GM15510 (cell line): ENCODE data around the gene LHFPL5.

Experiments used
- POLR2A ChIP-seq: IDR thresholded peaks from 3 replicates; pipeline ENCODE4 v1.6.1; 2011; ENCODE audit warnings: borderline replicate concordance; ENCODE audit not compliant: insufficient read length; ENCODE audit errors: extremely low read depth

The LHFPL5 gene

DNA sequence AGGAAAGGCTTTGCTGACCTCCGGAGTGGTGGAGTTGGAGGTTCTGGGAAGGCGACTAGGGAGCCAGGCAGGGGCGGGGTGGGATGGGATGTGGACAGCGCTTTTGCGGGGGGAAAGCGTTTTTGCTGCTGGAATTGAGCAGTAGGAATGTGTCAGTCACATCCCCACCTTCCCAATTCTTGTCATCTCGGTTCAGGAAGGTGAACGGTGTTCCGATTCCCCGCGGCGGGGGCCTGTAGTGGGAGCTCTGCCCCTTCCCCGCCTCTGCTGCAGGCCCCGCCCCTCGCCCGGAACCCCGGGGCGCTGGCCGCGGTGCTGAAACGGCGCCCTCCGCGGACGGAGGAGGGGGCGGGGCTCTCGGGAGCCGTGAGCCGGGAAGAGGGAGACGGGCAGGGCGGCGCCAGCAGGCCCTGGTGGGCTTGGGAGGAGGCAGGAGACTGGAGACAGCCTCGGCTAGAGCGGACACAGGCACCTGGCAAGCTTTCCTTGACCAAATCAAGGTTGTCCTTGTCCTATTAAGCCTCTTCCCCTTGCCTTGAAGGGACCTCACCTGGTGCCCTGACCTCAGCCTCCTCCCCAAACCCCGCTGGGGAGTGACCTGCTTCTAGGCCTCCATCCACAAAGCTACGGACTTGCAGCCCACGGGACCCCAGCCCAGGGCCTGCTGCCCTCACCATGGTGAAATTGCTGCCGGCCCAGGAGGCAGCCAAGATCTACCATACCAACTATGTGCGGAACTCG lies at the start of gene LHFPL5:
Gene LHFPL5, plus strand, starts transcription at position 357 of the 741 bp plus-strand sequence. Its CDS starts 319 bp downstream, at position 676.
- no peak for TF ChIP-seq POLR2A

DNA sequence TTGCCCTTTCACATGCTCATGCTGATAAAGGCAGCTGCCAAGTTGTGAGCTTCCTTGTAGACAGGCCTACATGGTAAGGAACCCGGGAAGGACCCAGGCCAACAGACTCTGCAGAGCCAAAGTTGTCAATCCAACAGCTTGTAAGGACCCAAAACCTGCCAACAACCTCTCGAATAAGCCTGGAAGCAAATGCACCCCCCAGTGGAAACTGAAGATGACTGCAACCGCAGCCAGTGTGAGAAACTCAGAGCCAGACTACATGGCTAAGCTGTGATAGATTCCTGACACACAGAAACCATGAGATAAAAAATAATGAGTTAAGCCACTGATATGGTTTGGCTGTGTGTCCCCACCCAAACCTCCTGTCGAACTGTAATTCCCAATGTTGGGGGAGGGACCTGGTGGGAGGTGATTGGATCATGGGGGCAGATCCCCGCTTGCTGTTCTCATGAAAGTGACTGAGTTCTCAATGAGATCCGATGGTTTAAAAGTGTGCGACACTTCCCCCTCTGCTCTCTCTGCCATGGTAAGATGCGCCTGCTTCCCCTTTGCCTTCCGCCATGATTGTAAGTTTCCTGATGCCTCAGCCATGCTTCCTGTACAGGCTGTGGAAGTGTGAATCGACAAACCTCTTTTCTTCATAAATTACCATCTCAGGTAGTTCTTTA lies 47.6 kb upstream of the LHFPL5 start:
- TF ChIP-seq POLR2A, result no peak

DNA sequence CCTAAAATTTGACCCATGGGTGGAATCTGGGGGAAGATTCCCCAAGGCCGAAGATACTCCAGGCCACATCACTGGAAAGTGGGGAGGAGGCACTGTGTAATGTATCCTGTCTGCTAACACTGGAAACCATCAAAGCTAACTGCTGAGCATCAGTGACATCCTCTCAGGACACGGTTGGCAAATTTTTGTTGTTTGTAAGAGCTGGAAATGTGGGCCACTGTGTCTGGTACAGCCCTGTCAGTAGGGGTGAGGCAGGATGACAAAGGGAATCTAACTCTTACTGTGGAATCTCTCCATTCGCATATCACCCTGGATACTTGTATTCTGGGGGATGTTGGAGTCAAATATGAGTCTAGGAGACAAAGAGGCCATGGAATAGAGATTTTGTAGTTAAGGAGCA lies 45.7 kb upstream of the LHFPL5 start:
- no peak for TF ChIP-seq POLR2A

DNA sequence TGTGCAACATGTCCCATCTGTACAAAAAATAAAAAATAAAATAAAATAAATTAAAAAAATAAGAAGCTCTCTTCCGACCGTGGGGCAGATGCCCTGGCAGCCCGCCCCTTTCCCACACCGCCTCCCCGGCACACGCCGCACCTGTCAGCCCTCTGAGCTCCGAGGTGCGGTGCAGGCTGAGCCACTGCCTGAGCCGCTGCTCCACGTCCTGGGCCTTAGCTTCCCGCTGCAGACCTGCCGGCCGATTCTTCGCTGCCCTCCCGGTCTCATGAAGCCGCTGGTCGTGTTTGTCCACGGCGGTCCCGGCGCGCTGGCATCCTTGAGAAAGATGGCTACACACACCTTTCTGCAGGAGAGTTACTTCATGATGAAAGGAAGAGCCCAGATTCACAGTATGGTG lies 39.4 kb upstream of the LHFPL5 start:
- TF ChIP-seq POLR2A, result no peak

DNA sequence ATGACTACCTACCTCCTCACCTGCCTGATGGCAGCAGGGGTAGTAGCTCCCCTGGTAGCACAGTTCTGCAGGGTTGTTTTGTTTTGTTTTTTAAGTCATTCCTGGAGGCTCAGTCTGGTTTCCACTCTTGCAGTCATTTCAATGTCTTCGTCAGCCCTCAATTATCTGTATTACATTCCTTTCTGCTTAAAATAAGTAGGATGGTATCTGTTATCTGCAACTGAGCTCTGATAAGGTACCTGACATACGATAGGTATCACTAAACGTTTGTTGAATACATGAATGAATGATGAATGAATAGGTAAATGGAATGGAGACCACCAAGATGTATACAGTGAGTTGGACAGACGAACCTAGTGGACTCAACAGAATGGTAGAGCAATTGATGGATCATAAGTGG lies 35.9 kb upstream of the LHFPL5 start:
- TF ChIP-seq POLR2A, result no peak

DNA sequence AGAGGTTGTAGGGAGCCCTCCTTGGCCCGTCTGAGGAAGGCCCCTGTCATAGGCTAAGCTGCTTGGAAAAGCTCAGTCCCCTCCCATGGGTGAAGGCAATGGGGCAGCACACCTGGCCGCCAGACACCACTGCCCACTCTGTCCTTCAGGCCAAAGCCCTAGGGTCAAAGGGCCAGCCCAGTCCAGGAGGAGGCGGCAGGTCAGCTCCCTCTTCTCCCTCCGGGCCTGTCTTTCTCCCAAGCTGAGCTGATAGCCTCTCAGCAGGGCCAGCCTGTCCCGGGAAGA lies 33.9 kb upstream of the LHFPL5 start:
- TF ChIP-seq POLR2A, result no peak

DNA sequence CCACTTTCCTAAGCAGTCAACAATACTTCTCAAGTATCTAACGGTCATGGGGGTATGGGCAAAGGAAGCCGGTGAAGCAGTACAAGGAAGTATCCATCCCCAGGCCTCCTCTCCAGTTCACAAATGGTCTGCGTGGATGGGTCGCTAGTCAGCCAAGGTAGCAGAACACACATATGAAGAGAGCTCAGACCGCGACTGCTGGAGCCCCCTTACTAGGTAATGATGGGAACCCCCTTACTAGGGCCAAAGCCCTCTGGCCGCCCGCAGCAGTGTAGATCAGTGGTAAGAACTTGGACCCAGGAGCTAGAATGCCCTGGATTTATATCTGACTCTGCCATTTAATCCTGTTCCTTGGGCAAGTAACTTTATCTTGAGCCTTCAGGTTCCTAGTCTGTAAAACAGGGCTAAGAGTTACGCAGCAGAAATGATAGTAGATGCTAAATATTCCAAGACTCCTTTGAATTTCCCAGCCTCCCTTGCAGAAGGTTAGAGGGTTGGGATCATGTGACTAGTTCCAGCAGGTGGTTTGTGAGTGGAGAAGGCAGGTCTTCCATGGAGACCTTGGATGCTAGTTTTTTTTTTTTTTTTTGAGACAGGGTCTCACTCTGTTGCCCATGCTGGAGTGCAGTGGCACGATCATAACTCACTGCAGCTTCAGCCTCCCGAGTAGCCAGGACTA lies 30.9 kb upstream of the LHFPL5 start:
- no peak for TF ChIP-seq POLR2A

DNA sequence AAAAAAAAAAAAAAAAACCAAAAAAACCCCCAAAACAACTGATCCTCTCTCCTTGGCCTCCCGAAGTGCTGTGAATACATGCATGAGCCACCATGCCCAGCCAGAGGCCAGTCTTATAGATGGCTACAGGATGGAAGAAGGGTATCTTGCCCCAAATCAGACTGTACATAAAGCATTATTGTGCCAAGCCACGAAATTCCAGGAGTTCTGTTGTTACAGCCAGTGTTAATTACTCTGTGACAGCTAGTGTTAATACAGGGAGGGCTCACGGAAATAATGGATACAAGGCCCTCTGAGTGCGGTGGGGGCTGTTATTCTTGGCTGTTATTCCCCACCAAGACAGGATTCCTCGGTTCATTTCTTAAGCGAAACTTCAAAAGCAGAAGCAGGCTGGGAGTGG lies 30.1 kb upstream of the LHFPL5 start:
- no peak for TF ChIP-seq POLR2A

DNA sequence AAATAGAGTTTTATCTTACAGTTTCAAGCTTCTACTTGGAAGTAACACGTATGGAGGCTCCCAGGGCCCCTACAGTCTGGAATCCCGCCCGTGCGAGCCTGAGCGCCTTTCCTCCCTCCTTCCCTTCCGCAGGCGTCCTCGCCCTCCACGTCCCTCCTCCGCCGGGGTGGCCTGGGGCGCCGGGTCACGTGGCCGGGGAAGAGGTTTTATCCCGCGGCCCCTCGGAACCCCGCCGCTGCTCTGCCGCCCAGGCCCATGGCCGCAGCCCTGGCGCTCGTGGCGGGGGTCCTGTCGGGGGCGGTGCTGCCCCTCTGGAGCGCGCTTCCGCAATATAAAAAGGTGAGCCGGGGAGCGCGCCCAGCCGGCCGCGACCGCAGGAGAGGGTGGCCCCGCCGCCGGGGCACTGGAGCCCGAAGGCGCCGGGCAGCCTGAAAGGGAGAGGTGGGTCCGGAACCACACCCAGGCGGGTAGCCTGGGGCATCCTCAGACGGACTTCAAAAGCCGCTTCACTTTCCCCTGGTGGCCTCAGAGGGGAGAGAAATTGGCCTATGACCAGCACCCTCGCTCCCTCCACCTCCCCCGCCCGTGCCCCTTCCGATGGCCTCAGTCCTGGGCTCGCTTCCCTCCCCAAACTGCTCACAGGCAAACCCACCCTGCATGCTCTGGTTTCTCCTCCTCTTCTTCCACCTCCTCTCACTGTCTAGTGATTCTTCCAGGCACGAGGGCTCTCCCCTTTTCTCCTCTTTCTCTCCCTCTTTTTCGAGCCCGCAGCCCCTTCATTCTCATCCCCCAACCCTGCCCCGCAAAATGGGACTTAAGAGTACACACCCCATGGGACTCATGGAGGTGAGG lies 28.6 kb upstream of the LHFPL5 start, which contains the start of gene CLPSL2:
Gene CLPSL2, plus strand, starts transcription at position 235 of the 852 bp plus-strand sequence. Its CDS starts 21 bp downstream, at position 256.
- no peak for TF ChIP-seq POLR2A

DNA sequence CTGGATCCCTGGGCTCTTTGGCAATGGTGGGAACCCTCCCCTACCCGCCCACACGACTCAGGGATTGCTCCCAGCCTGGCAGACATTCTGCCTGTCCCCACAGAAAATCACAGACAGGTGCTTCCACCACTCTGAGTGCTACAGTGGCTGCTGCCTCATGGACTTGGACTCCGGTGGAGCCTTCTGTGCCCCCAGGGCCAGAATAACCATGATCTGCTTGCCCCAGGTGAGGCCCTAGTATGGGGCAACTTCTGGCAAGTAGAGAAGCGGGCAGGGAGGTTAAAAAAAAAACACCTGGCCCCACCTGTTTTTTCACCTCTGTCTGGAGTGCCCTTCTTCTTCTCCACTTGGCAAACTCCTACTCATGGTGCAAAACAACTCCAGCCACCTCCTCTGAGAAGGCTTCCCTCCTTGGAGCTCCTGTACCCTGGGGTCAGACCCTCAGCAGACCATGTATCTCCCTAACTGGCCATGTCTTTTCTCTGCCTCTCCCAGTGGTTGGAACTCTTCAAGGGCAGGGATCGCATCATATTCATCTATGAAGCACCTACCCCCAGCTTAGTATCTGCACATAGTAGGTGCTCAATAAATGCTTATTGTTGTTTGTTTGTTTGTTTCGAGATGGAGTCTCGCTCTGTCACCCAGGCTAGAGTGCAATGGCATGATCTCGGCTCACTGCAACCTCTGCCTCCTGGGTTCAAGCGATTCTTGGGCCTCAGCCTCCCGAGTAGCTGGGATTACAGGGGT lies 27.6 kb upstream of the LHFPL5 start:
- TF ChIP-seq POLR2A, result no peak

DNA sequence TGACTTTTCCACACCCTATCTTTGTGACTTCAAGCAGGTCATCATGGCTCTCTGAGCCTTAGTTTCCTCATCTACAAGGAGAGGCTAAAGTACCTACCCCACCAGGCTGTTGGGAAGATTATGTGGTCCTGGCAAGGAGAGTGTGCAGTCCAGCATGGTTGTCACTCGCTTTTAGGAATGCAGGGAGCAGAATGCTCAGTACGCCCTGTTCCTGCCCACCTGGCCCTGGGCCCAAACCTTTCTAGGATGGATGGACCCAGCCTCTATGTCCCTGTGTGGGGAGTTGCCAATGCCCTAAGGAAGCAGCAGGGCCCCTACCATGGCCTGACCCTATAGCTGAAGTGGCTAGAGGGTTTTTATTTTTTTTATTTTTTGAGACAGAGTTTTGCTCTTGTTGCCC lies 26.7 kb upstream of the LHFPL5 start:
- TF ChIP-seq POLR2A, result no peak

DNA sequence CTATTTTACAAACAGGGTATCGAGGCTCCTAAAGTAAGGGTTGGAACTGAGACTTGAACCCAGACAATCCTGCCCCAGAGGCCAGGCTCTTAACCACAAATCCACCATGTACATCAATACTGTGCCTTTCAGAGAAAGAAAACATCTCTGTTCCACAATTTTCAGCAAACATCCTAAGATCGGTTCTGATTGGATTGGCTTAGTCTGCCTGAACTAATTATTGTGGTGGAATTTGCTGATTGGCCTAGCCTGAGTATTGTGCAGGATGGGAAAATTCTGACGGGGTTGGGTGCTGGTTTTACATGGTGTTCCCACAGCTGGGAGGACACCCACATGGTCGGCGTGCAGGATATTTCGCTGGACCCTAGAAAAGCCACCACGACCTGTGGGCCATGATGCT lies 24.4 kb upstream of the LHFPL5 start, which contains the start of gene CLPSL1:
Gene CLPSL1, plus strand, starts transcription at position 301 of the 400 bp plus-strand sequence. Its CDS starts 92 bp downstream, at position 393.
- no peak for TF ChIP-seq POLR2A

DNA sequence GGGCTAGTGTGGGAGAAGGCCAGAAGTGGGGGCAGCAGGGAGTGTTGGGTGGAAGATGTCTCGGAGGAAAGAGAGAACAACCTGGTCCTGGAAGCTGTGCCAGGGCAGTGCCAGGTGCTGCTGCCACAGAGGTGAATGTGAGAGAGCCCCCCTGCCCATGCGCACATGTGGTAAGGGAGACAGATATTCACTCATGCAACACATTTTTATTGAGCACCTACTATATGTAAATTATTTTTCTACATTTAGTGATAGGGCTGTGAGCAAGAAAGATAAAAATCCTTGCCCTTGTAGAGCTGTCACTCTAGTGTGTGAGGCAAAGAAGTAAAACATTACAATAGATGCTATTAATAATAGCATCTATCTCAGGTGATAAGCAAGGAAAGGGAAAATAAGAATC lies 23.9 kb upstream of the LHFPL5 start:
- TF ChIP-seq POLR2A, result no peak

DNA sequence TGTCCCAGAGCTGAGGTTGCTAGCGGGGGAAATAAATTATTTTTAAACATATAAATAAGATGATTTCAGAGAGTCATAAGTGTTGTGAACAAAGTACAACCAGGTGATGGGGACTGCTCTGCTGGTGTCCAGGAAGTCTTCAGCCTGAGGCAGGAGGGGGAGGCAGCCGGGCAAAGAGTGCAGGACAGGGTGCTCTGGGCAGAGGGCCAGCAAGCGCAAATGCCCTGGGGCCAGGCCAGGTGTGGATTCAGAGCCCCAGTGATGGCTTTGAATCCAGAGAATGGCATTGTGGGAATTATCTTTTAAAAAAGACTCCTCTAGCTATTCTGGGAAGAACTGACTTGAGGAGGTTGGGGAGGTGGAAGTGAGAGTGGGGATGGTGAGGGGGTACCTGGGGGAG lies 22.7 kb upstream of the LHFPL5 start:
- no peak for TF ChIP-seq POLR2A

DNA sequence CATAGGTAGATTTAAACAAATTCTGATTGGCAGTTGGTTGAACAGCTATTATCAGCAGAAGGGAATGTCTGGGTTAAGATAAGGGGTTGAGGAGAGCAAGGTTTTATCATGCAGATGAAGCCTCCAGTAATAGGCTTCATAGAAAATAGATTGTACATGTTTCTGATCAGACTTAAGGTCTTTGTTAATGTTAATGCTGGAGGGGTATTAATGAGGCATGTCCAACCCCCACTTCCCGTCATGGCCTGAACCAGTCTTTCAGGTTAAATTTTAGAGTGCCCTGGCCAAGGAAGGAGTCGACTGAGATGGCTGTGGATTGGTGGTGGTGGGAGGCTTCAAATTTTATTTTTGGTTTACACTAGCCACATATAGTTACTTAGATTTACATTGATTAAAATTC lies 21.0 kb upstream of the LHFPL5 start:
- no peak for TF ChIP-seq POLR2A

DNA sequence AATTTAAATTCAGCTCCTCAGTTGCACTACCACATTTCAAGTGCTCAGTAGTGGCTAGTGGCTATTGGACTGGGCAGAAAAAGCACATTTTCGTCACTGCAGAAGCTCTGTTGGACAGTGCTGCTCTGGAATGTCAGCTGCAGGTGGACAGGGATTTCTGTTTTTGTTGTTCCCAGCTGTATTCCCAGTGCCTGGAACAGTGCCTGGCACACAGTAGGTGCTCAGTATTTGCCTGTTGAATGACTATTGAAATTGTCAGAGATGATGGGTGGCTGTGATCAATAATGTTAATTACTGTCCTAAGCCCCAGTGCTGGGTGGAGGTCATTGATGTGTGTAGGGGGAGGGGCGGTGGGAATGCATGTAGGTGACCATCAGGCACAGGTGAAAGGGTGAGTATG lies 18.9 kb upstream of the LHFPL5 start:
- TF ChIP-seq POLR2A, result no peak
